Prostate gland (tissue), 2 donors: ENCODE data around the gene SIPA1L2.

Experiments used
- CTCF ChIP-seq, 4 experiments: fragments of 200-600 bp in 2 of 4; fragments of 450-650 bp in 2 of 4; sonication (generic) in 2 of 4; IDR thresholded peaks; 1 replicate in 3 of 4; 2 replicates in 1 of 4; pipeline ENCODE4 v1.5.1; 2016 to 2019; ENCODE audit warnings: antibody characterized with exemption in 4 of 4, mild to moderate bottlenecking in 2 of 4, moderate library complexity in 2 of 4
- POLR2A ChIP-seq: fragments of 450-650 bp; IDR thresholded peaks from one replicate; pipeline ENCODE4 v1.6.1; 2016; ENCODE audit warnings: antibody characterized with exemption, mild to moderate bottlenecking
- POLR2AphosphoS5 ChIP-seq: sonication (generic); formaldehyde crosslinking; IDR thresholded peaks from one replicate; pipeline ENCODE4 v1.6.1; 2017; ENCODE audit warnings: antibody characterized with exemption

- TF ChIP-seq CTCF (IDR thresholded peaks at IDR 0.05) (no peak), POLR2A (no peak), POLR2AphosphoS5 (no peak)
Measured at GRCh38 chr1:232615306-232615800, 14.6 kb downstream of the SIPA1L2 start.
